BE2C (cell line): ENCODE results near the gene TMEM108.
A peak's percentile ranks its signal among the peaks of the same experiment; 100 is the strongest.

Source experiments
- DNase-seq: peaks from one replicate; pipeline ENCODE4 v3.0.0-alpha.2; 2020
- H3K27me3 ChIP-seq: fragments of 250-450 bp; sonication (Bioruptor Pico); 2 replicates; pipeline ENCODE4 v1.5.1; 2020; ENCODE audit warnings: mild to moderate bottlenecking
- H3K36me3 ChIP-seq: fragments of 250-450 bp; sonication (Bioruptor Pico); 2 replicates; pipeline ENCODE4 v1.5.1; 2020; ENCODE audit warnings: mild to moderate bottlenecking
- H3K4me1 ChIP-seq: fragments of 250-450 bp; sonication (Bioruptor Pico); 2 replicates; pipeline ENCODE4 v1.5.1; 2020
- H3K4me3 ChIP-seq: 2 replicates; pipeline ENCODE4 v1.5.1; 2011; ENCODE audit warnings: low read depth, low read length
- H3K9me3 ChIP-seq: fragments of 250-450 bp; sonication (Bioruptor Pico); 2 replicates; pipeline ENCODE4 v1.5.1; 2020
- TF ChIP-seq, protein P1 (sequence below): IDR thresholded peaks from 2 replicates; pipeline ENCODE4 v1.5.1; 2012; ENCODE audit warnings: mild to moderate bottlenecking, low read depth, low read length

Gene TMEM108

DNA sequence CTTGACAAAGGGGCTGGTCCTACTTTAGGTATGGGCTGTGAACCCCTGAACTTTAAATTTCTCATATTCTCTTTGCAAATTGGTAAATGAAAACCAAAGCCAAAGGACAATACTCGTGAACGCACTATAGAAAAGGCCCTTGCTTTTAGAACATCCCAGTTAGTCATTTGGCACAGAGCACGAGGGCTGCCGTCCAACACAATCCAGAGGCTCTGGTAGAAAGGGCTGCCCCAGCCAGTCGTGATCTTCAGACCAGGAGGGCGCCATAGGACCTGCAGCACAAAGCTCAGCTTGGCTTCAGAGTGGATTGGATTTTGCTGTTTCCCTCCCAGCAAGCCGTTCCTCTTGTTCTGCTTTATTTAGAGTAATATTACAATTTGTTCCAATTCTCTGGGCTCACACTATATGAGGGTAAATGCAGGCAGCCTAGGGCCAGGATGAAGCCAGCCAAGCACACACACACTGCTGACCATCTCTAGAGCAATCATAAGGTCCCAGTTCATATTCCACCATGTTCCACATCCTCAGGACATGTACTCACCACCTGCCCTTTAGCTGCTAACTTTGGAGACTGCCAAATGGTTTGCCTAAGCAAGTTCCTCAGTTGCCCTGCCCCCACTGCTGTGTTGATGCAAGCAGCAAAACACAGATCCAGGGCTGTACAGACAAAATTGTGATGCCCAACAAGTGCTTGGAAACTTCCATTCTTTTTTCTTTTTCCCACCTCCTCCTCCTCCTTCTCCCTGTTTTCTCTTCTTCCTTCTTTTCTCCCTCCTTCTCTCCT lies 355.7 kb downstream of the TMEM108 start:
- TF ChIP-seq, protein P1, sequence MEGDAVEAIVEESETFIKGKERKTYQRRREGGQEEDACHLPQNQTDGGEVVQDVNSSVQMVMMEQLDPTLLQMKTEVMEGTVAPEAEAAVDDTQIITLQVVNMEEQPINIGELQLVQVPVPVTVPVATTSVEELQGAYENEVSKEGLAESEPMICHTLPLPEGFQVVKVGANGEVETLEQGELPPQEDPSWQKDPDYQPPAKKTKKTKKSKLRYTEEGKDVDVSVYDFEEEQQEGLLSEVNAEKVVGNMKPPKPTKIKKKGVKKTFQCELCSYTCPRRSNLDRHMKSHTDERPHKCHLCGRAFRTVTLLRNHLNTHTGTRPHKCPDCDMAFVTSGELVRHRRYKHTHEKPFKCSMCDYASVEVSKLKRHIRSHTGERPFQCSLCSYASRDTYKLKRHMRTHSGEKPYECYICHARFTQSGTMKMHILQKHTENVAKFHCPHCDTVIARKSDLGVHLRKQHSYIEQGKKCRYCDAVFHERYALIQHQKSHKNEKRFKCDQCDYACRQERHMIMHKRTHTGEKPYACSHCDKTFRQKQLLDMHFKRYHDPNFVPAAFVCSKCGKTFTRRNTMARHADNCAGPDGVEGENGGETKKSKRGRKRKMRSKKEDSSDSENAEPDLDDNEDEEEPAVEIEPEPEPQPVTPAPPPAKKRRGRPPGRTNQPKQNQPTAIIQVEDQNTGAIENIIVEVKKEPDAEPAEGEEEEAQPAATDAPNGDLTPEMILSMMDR, result no peak
- no peaks in the 10 kb centered on the region for H3K27me3 ChIP-seq
- H3K9me3 ChIP-seq, result no peaks in the 10 kb centered on the region
- no peak for DNase-seq
- H3K4me1 ChIP-seq, result peaks cover 9% of the 10 kb centered on the region
- H3K36me3 ChIP-seq, result peaks cover 60% of the 10 kb centered on the region
- no peak overlapping the region for H3K4me3 ChIP-seq

DNA sequence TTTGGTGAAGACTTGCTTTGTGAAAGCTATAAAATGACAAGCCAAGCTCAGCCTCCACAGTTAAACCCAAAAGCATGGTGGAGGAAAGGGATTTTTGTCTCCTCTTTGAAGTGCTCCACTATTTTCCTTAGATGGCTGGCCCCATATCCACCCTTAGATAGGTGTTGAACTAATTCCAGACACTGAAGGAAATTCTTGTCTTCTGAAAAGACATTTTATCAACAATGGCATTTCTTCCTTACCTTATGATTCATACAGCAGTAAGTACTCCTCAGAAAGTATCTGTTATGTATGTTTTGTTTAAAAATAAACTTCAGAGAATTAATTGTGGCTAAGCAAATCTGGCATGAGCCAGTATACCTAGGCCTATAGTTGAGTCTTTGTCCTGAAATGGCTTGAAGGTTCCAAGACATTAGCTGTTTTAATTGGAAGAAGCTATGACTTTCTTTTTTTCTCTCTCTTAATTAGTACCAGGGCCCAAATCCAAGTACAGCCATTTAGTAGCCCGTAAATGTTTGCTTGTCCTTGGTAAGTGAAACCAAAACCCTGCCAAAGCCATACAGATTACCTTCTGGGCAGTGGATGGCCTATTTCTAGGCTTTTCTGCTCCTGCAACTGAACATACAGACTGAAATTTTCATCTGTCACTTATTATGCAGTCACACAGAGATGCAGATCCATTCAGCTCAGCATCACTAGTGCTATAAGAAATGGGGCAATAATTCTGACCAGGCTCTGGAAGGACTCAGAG lies 356.5 kb downstream of the TMEM108 start:
- TF ChIP-seq, protein P1, result no peak
- no peak for DNase-seq
- H3K27me3 ChIP-seq, result no peaks in the 10 kb centered on the region

DNA sequence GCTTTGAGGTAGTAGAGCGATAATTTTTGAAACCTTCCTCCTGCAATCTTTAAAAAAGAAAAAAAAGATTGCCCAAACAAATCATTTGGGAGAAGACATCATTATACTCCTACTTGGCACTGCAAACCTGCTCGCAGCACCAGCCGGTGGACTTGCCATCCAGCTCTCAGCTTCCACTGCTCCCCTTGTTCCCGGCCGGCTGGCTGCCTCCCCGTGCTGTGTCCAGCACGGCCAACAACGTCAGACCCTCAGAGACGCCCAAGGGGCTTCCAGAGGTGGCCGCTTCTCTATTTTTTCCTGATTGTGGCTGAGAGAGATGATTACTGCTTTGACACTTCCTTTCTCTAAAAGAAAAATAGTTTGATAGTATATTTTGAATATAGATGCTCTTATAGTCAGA lies 358.7 kb downstream of the TMEM108 start:
- TF ChIP-seq, protein P1, result no peak
- peaks cover 17% of the 10 kb centered on the region for H3K4me1 ChIP-seq
- H3K9me3 ChIP-seq, result no peaks in the 10 kb centered on the region
- H3K36me3 ChIP-seq, result peaks cover 44% of the 10 kb centered on the region
- DNase-seq, result no peak
- no peaks in the 10 kb centered on the region for H3K27me3 ChIP-seq
- H3K4me3 ChIP-seq, result no peak overlapping the region

More for the DNA sequence above, 356.5 kb downstream of the TMEM108 start:
- H3K36me3 ChIP-seq, result peaks cover 62% of the 10 kb centered on the region
- H3K9me3 ChIP-seq, result no peaks in the 10 kb centered on the region
- H3K4me3 ChIP-seq, result no peak overlapping the region
- H3K4me1 ChIP-seq, result peaks cover 7% of the 10 kb centered on the region; the same call in 1 of the 2 replicates

DNA sequence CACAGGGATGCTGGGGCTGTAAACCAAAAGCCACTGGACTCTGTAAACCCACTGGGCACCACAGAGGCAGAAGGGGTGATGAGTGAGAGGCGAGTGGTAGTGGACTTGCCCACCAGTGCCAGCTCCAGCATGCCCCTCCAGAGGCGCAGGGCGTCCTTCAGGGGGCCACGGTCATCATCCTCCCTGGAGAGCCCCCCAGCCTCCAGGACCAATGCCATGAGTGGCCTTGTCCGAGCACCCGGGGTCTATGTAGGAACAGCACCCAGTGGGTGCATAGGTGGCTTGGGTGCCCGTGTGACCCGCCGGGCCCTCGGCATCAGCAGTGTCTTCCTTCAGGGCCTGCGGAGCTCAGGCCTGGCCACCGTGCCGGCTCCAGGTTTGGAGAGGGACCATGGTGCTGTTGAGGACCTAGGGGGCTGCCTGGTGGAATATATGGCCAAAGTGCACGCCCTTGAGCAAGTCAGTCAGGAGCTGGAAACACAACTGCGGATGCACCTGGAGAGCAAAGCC lies 361.9 kb downstream of the TMEM108 start, which contains the start of gene BFSP2:
BFSP2 (plus strand) TSS at position 51 of the 510 bp plus-strand sequence; CDS start at position 79, 28 bp downstream.
- Histone ChIP-seq H3K4me1 (peaks cover 17% of the 10 kb centered on the region), H3K36me3 (peaks cover 14% of the 10 kb centered on the region), H3K4me3 (no peak within 1 kb of the TSS), H3K27me3 (no peaks in the 10 kb centered on the region), H3K9me3 (no peaks in the 10 kb centered on the region)
- TF ChIP-seq, protein P1, result no peak
- DNase-seq, result no peak

DNA sequence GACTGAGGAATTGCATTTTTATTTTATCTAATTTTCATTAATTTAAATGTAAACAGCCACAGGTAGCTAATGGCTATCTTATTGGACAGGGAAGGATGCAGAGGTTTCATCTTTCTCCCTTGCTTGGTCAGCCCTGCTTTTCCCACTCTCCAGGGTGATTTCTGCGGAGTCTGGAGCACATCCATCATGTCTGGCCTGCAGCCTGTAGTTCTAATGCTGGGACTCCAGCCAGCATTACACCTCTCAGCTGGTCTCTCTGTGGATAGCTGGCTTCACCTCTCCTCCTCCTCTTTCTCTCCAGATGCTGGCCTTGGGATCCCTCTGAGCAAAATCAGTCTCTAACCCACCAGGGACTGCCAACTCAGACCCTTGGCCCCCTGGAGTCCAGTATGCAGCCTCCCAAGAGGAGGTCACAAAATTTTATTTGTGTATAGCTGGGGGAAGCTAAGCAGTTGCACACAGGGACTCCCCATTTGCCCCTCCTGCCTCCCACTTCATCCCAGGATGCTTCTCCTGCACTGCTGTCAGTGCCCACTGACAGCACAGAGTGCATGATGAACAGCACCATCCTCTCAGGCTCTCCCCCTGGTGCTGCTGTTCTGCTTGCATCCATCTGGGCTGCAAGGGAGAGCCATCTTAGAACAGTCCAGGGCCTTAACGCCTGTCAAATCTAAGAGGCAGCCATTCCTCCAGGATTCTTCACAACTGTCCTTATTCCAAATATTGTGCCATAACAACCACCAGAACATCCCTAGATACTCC lies 363.4 kb downstream of the TMEM108 start:
- H3K4me1 ChIP-seq, result peaks cover 17% of the 10 kb centered on the region
- no peaks in the 10 kb centered on the region for H3K27me3 ChIP-seq
- peak; percentile 81 for DNase-seq
- TF ChIP-seq, protein P1, result no peak
- no peaks in the 10 kb centered on the region for H3K9me3 ChIP-seq
- H3K36me3 ChIP-seq, result peaks cover 7% of the 10 kb centered on the region
- H3K4me3 ChIP-seq, result no peak overlapping the region
